Astrocyte of the cerebellum (primary cell): Measurements from ENCODE around the gene BROX.

Source experiments
- DNase-seq: peaks from one replicate; pipeline ENCODE4 v3.0.0-alpha.2; 2011; ENCODE audit warnings: low read depth
- H3K4me3 ChIP-seq: 2 replicates; pipeline ENCODE4 v1.5.1; 2011; ENCODE audit warnings: mild to moderate bottlenecking, low read depth, low read length, moderate library complexity
- CTCF ChIP-seq: IDR thresholded peaks from 2 replicates; pipeline ENCODE4 v1.5.1; 2012; ENCODE audit warnings: low read length, low read depth, moderate library complexity, mild to moderate bottlenecking; ENCODE audit errors: missing control alignments
- in situ Hi-C: cut with HindIII; loops from 2 replicates; pipeline ENCODE4 v1.10.0; 2017; ENCODE audit warnings: low sequenced_read_pairs

Gene BROX

DNA sequence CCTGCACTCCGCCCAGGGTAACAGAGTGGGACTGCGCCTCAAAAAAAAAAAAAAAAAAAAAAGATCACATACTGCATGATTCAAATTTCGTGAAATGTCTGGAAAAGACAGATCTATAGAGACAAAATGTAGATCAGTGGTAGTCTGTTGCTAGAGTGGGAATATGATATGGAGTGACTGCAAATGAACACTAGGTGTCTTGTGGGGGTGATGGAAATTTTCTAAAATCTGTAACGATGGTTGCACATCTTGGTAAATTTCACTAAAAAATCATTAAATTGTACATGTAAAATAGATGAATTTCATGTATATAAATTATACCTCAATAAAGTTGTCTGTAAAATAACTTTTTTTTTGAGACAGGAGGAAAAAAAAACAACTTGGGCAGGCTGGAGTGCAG, 5.5 kb upstream of the BROX start:
- no peak for DNase-seq
- no peak overlapping the region for H3K4me3 ChIP-seq
- peak; percentile 8 for TF ChIP-seq CTCF
- in situ Hi-C loops = no loop called here

DNA sequence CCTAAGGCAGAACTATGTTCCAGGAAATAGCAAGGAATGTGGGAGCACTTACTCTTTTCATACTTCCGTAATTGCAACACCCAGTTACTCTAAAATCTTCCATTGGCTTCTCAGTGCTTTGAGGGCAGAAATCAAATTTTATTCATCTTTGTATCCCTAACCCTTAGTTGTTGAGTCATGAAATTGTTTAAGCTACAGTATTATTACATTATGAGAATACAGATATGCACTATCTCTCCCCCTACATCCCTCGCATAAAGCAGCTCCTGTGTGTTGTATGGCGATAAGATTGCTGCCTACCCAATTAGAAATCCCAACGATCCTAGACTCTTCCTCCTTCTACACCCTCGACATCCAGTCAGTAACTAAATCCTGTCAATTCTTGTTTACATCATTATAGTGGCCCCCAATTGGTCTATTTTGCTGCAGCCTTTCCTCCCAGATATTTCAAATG, 2.6 kb upstream of the BROX start:
- in situ Hi-C loops = no loop called here
- DNase-seq = no peak
- no peak for TF ChIP-seq CTCF
- H3K4me3 ChIP-seq = no peak overlapping the region

- peak; percentile 15 for DNase-seq
- in situ Hi-C loops = no loop called here
- no peak for TF ChIP-seq CTCF
Observed at GRCh38 chr1:222711319-222712252, 778 bp upstream of the BROX start.

GRCh38 chr1:222713091-222713961, 962 bp downstream of the BROX start:
- peak overlapping the region; percentile 74 for H3K4me3 ChIP-seq

More at GRCh38 chr1:222711319-222712252, 778 bp upstream of the BROX start:
- peak overlapping the region; percentile 74 for H3K4me3 ChIP-seq

GRCh38 chr1:222716393-222716792, 4.0 kb downstream of the BROX start:
- no peak for DNase-seq
- no peak overlapping the region for H3K4me3 ChIP-seq
- in situ Hi-C loops = no loop called here
- no peak for TF ChIP-seq CTCF

More at GRCh38 chr1:222713091-222713961, 962 bp downstream of the BROX start:
- peak; percentile 93 for DNase-seq
- in situ Hi-C loops = no loop called here
- no peak for TF ChIP-seq CTCF

- in situ Hi-C loops = loop anchor here (5.0 kb wide), 1 partner anchor 66 kb away; no protein-coding TSS in a partner anchor
- no peak for DNase-seq
- no peak overlapping the region for H3K4me3 ChIP-seq
- TF ChIP-seq CTCF = no peak
Observed at GRCh38 chr1:222728746-222729145, 16.4 kb downstream of the BROX start.
